Activated CD8-positive, alpha-beta memory T cell treated with anti-CD3 and anti-CD28 coated beads for 1 hour (primary cell): Measurements from ENCODE around the gene BOLA2.
A peak's percentile ranks its signal among the peaks of the same experiment; 100 is the strongest.
"Not testable (repeated sequence)": the region's sequence is repeated elsewhere in the genome, so short reads cannot be mapped to it uniquely, and the experiment has no call there.

ENCODE experiments used
- DNase-seq, 2 donors: peaks; one replicate each; pipeline ENCODE4 v3.0.0-alpha.2; 2020; ENCODE audit warnings: low read depth in 1 of 2; ENCODE audit errors: extremely low read depth in 1 of 2

The BOLA2 gene

DNA sequence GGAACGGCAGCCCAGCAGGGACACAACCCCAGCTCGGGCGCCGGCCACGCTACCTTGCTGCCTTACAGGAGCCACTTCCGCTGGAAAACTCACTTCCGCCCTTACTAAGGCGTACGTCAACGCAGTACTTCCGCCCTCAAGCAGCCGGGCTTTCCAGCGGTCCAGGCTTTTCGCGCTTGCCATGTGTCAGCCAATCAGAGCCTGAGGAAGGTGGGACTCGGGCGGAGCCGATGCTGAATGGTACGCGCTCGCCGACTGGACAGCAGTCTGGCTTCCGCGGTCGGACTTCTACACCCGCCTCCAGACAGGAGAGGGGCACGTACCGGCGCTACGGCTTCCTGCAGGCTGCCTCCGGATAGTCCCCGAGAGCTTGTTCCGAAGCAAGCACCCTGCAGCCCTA lies at the start of gene BOLA2, which contains the start of gene SLX1B:
BOLA2 (minus strand) TSS at position 83 of the 400 bp plus-strand sequence. CDS start 98 bp downstream, outside the sequence.
SLX1B (plus strand) TSS at position 265 of the 400 bp plus-strand sequence.
- DNase-seq = not testable (repeated sequence)

GRCh38 chr16:29482276-29482675 lies 28.1 kb upstream of the BOLA2 start:
- not testable (repeated sequence) for DNase-seq

DNA sequence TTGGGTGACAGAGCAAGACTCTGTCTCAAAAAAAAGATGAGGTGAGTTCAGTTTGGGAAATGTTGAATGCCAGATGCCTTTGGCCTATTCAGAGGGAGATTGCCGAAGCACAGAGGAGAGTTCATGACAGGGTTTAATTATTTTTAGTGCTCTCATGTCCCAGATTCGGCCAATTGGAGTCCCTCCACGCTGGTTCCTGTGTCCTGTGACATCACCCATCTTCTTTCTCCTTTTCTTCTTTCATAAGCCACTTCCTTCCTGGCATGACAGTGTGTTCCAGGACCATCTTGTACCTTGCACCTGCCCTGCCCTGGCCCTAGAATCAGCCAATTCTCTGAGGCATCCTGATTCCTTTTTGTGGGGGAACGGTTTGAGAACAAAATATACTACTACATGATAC lies 17.9 kb upstream of the BOLA2 start:
- DNase-seq = not testable (repeated sequence)

DNA sequence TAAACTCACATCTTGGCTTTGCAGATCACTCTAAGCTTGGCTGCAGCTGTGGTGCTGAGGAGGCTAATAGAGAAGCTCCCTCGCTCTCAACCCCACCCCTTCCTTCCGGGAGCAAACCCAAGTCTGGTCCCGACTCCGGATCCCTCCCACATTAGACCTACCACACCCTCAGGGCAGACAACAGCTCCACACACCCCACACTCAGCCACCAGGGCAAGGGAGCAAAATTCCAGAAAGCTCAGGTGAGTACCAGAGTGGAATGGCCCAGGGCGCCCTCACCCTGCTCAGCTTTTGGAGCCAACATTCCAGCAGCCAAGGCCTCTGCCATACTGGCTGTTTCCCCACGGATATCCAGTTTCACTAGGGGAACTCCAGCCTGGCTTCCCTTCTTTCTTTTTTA lies 15.5 kb upstream of the BOLA2 start:
- peak in 1 of 2 donors; percentile 8 for DNase-seq

DNA sequence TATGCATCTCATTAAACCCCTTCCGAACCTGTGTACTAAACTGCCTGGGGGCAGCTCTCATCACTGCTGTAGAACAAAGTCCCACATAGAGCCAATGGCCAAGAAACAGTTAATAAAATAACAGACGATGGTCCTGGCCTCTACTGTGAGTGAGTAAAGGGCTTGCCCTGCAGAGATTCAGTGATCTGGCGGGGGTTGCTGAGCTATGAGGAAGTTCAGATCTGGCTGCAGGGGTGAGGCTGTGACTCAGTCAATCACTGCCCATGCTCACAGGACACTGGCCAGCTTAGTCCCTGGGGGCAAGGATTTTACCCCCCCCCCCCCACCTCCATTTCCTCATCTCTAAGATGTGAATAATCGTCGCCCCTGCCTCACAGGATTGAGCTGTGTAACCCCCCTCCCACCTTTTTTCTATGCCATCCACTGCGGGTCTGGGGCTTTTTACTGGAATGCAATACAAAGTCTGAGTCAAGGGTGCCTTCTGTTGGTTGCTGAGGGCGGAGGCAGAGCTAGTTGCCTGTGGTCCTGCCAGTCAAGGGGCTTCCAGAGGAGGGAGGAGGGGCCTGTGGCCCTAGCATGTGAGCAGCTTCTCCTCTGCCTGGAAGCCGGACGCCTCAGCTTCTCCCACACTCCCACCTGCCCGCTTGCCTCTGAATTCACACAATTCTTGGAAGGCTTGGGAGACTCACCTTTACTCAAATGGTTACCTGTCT lies 13.7 kb upstream of the BOLA2 start:
- not testable (repeated sequence) for DNase-seq

- not testable (repeated sequence) for DNase-seq
These were observed 12.8 kb upstream of the BOLA2 start for GRCh38 chr16:29466904-29467303.

DNA sequence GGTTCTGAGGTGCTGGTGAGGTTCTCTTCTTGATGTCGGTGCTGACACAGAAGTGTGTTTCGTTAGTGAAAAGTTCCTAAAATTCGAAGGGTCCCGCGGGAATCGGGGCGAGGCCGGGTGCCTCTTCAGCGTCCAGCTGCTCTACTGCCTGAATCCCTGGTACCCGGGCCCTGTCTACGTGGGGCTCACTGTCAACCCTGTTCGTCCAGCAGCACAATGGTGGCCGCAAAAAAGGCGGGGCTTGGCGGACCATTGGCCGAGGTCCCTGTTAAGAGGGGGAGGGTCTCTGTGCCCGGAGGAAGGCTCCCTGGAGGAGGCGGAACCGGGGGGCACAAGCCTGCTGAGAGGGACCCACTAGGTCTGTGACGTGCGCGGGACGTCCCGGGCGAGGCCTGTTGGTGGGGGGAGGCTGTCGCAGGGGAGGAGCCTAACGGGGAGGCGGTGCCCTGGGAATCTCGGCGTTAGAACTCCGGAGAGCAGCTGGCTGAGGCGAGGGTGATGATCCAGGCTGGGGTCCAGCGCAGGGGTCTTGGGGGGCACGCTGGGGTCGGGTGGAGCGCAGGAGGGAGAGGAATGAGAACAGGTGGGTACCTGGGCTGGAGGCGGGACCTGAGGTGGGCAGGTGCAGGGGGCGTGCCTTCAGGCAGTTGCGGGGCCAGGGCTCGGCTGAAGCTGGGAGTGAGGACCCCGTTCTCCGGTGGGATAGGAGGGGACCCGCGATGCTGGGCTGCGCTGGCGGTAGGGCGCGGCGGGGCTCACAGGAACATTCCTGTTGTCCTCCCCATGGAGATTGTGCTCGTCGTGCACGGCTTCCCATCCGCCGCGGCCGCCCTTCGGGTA lies 12.1 kb upstream of the BOLA2 start:
- DNase-seq = not testable (repeated sequence)

DNA sequence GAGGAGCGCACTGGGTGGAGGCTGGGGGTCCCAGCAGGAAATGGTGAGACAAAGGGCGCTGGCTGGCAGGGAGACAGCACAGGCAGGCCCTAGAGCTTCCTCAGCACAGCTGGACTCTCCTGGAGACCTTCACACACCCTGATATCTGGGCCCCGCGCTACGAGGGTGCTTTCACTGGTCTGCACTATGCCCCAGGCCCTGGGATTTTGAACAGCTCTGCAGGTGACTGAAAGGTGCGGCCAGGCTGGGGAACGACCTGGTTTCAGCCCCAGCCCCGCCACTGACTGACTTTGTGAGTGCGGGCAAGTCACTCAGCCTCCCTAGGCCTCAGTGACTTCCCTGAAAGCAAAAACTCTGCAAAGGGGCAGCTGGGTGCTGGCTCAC lies 6.5 kb upstream of the BOLA2 start:
- DNase-seq = not testable (repeated sequence)

GRCh38 chr16:29459706-29460646 lies 5.8 kb upstream of the BOLA2 start, which contains the start of gene SULT1A4:
TSS of gene SULT1A4 (plus strand) at chr16:29459913. CDS start at chr16:29461386, 1,473 bp downstream.
- not testable (repeated sequence) for DNase-seq

DNA sequence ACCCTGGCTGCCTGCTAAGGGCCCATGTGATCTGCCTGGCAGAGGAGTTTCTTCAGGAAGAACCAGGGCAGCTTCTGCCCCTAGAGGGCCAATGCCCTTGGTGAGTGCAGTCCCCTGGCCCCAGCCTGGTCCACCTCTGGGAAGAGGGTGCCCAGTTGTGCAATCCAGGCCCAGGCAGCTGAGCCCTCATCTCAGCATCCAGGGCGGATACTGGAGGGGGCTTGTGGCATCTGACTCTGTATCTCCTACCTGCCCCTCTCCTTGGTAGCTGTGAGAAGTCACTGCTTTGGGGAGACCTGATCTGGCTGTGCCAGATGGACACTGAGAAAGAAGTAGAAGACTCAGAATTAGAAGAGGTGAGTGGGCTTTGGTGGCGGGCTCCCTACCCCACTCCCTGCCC lies 3.5 kb upstream of the BOLA2 start:
- not testable (repeated sequence) for DNase-seq

DNA sequence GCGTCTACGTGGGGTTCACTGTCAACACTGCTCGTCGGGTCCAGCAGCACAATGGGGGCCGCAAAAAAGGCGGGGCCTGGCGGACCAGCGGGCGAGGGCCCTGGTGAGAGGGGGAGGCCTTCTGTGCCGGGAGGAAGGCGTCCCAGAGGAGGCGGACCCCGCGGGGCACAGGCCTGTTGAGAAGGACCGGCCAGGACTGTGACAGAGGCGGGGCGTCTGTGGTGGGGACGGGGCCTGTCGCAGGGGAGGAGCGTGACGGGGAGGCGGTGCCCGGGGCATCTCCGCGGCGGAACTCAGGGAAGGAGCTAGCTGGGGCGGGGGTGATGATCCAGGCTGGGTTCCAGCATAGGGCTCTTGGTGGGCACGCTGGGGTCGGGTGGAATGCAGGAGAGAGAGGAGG lies 677 bp upstream of the BOLA2 start:
- DNase-seq = not testable (repeated sequence)

DNA sequence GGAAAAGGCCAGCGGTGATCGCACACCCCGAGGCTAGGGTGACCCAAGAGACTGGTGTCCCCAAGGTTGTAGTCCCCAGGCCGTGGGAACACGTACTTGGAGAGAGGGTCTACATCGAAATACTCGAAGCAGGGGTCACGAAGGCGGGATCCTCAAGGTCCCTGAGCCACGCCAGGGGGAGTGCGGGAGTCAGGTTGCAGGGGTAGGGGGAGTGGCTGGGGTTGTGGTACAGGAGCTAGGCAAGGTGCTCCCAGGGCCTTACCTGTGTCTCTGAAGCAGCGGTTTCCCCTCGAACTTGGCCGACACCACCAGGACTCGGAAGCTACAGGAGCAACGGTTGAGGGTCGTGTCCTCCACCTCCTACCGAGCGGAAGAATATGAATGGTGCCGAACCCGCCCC lies 397 bp downstream of the BOLA2 start:
- not testable (repeated sequence) for DNase-seq

DNA sequence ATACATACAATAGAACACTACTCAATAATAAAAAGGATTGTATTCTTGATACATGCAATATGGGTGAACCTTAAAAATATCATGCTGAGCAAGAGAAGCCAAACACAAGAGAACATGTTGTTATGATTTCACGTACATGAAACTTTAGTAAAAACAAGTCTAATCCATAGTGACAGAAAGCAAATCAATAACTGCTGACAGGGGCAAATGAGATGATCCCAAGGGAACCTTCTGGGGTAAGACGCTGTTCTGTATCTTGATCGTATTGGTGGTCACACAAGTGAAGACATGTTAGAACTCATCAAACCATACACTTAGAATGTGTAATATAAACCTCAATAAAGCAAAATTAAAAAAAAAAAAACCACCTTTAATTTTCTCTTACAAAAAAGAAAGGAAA lies 28.8 kb downstream of the BOLA2 start:
- not testable (repeated sequence) for DNase-seq

DNA sequence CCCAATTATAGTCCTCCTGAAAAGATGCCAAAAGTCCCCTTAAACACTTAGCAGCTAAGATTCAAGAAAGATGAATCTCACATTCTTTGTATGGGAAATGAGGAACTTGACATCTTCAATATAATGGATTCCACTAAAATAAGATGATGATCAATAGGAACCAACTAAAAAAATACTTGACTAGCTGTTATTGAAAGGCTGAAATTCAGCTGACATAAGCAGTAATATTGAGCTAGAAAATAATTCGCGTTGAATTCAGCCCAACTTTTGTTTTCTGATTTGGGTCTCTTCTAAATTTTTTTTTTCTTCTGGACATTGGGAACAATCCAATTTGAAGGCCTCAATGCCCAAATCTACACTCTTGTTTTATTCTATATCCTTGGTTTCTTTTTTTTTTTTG lies 30.6 kb downstream of the BOLA2 start:
- DNase-seq = not testable (repeated sequence)

- not testable (repeated sequence) for DNase-seq
These were observed 48.9 kb downstream of the BOLA2 start for GRCh38 chr16:29405249-29405648.
